Activated T-cell treated with anti-CD3 and anti-CD28 coated beads for 48 hours (primary cell): Measurements from ENCODE around the gene BTRC.
A peak's percentile ranks its signal among the peaks of the same experiment; 100 is the strongest.
"Not testable (repeated sequence)": the region's sequence is repeated elsewhere in the genome, so short reads cannot be mapped to it uniquely, and the experiment has no call there.

Source experiments
- DNase-seq: peaks from one replicate; pipeline ENCODE4 v3.0.0-alpha.2; 2020; ENCODE audit warnings: low read depth

BTRC gene

GRCh38 chr10:101351017-101351416 lies 2.9 kb upstream of the BTRC start:
- DNase-seq: no peak

GRCh38 chr10:101351477-101351876 lies 2.5 kb upstream of the BTRC start:
- no peak for DNase-seq

GRCh38 chr10:101352857-101353256 lies 1.1 kb upstream of the BTRC start:
- DNase-seq: not testable (repeated sequence)

- DNase-seq: peak; percentile 36
These were observed 535 bp downstream of the BTRC start for GRCh38 chr10:101354328-101355071.

- DNase-seq: no peak
These were observed 1.2 kb downstream of the BTRC start for GRCh38 chr10:101355072-101355706.

- DNase-seq: no peak
These were observed 2.2 kb downstream of the BTRC start for GRCh38 chr10:101356132-101356531.

- DNase-seq: no peak
These were observed 4.0 kb downstream of the BTRC start for GRCh38 chr10:101357958-101358357.

GRCh38 chr10:101358706-101359300 lies 4.8 kb downstream of the BTRC start:
- DNase-seq: no peak

- DNase-seq: not testable (repeated sequence)
These were observed 6.1 kb downstream of the BTRC start for GRCh38 chr10:101360090-101360489.

- DNase-seq: not testable (repeated sequence)
These were observed 6.9 kb downstream of the BTRC start for GRCh38 chr10:101360841-101361240.

- DNase-seq: no peak
These were observed 10.0 kb downstream of the BTRC start for GRCh38 chr10:101363850-101364400.

GRCh38 chr10:101364721-101365120 lies 10.8 kb downstream of the BTRC start:
- no peak for DNase-seq

- no peak for DNase-seq
These were observed 13.8 kb downstream of the BTRC start for GRCh38 chr10:101367569-101368453.

- DNase-seq: no peak
These were observed 19.1 kb downstream of the BTRC start for GRCh38 chr10:101373063-101373462.

GRCh38 chr10:101373993-101374392 lies 20.0 kb downstream of the BTRC start:
- not testable (repeated sequence) for DNase-seq

- DNase-seq: no peak
These were observed 21.1 kb downstream of the BTRC start for GRCh38 chr10:101375076-101375475.

- DNase-seq: no peak
These were observed 25.8 kb downstream of the BTRC start for GRCh38 chr10:101379663-101380352.

- DNase-seq: no peak
These were observed 26.5 kb downstream of the BTRC start for GRCh38 chr10:101380353-101381017.

- DNase-seq: no peak
These were observed 32.1 kb downstream of the BTRC start for GRCh38 chr10:101385866-101386658.
